GM19099 (cell line): ENCODE data around the gene DUSP10.

ENCODE experiments used
- POLR2A ChIP-seq: IDR thresholded peaks from 3 replicates; pipeline ENCODE4 v1.6.1; 2011; ENCODE audit warnings: low read depth; ENCODE audit not compliant: insufficient read length; ENCODE audit errors: extremely low read depth

DUSP10 gene

DNA sequence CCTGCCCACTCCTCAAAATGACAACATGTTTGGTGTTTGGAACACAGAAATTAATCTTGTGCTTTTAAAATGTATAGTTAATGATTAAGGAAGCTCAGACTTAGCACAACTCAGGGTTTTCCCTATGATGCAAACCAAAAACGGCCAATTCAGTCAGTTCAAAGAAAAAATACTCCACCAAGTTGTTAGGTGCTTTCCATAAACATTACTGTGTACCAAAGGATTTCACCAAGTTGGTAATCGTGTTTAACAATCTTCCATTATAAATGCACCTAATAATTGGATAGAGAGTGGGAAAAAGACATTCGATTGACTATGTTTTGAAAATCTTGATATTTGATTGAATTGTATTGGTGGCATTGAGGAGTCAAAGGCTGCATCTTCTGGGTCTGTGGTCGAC is 33.3 kb upstream of the DUSP10 start:
- no peak for TF ChIP-seq POLR2A

DNA sequence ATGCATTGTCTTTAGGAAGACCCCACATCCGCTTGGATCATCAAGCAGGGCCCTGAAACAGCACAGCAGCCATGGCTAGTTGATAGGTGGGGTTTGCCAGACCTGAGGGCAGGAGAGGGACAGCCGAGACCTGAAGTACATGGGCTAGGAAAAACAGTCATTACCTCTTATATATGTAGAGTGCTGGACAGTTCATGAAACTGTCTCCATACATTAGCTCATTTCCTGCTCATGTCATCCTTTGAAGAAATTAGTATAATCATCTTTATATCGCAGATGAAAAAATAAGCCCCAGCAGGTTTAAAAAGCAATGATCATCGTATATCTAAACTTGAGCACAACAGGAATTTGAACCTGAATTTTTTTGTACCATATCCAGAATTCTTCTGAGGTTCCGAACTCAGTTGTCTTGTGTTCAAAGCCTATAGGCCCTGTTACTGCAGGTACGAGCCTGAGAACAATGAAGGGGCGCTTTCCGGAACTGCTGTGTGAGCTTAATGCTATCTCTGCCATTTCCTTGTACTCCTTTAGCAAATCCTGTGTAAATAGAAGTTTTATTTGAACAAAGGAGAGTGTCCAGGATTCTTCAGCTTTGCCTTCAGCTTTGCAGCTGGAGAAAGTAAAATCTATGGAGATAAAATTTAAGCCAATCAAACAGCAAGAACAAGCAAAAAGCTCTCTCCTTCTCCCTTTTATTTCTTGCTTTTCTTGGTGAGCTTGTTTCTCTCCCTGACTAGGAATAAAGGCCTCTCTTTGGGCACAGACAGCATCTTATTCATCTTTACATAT is 32.4 kb upstream of the DUSP10 start:
- no peak for TF ChIP-seq POLR2A

DNA sequence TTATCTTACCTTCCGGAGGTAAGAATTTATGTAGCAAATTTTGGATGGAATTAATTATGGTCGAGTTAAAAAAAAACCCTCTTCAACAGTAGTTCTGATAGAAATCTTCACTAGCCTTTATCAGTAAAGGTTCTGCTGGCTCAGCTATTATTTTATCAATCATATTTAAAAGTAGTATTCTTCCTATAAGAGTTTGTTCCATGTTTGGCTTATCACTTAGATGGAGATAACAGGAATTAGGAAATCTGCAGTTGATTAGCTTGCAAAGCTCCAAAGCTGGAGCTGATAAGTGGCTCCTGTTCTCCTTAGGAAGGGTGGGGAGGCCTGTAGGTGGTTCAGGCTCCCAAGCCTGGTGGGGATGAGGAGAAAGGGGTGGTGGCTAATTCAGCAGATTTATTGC is 31.5 kb upstream of the DUSP10 start:
- TF ChIP-seq POLR2A = no peak

DNA sequence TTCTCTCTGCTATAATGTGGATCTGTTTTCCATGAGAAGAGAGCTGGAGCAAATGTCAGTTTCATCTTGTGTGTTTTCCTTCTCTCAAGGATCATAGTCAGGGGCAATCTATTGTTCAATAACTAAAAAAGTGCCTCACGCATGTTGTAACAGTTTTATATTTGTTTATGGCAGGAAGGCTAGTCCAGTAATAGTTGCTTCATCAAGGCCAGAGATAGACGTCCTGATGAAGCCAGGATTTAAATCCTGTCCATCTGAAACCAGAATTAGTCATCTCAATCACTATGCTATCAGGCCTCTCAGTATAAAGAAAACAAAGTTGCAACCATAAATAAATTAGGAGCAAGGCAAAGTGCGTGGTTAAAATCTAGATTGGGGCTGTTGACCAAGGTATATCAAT is 30.2 kb upstream of the DUSP10 start:
- TF ChIP-seq POLR2A = no peak

DNA sequence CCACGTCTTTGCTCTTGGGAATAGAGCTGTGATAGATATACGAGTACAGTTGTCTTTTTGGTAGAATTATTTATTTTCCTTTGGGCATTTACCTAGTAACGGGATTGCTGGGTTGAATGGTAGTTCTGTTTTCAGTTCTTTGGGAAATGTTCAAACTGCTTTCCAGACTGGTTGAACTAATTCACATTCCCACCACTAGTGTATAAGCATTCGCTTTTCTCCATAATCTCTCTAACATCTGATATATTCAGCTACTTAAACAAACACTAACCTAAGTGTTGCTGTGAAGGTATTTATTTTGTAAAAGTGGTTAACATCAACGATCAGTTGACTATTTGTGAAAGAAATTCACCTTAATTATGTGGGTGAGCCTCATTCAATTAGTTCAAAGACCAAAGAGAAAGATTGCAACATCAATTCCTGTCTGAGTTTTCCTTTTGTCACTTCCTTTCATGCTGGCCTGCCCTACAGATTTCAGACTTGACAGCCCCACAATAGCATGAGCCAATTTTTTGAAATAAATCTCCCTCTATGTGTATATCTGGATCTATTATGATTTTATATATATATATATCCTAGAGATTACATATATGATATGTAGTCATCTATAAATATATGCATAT is 26.7 kb upstream of the DUSP10 start:
- no peak for TF ChIP-seq POLR2A

DNA sequence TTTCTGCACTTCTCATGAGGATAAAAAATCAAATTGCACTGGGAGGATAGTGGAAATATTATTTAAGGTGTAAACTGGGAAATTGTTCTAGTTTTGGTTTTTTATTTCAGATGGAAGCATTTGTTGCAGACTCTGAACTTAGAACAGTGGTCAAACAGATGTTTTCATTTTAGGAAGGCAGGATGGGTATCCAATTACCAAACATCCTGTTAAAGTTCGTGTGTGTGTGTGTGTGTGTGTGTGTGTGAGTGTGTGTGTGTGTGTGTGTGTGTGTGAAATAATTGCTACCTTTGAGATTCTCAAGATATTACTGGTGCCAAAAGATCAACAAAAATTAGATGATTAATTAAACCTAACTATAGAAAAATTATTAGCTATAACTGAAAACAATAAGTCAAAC is 24.3 kb upstream of the DUSP10 start:
- TF ChIP-seq POLR2A = no peak

DNA sequence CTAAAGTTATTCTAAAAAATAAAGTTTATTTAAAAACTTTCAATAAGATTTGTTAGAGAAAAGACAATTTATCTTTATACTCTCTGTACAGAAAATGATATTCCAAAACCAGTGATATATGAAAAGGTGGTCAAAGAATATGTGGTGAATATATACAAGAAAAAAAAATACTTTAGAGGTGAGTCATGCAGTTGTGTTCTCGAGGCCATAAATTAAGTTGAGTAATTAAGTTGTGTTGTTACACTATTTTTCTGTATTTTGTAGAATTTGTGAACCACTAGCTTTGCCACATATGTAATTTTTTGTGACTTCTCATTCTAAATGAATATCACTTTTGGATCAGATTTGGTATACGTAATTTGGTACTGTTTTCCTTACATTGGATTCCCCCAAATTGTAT is 23.6 kb upstream of the DUSP10 start:
- TF ChIP-seq POLR2A = no peak

DNA sequence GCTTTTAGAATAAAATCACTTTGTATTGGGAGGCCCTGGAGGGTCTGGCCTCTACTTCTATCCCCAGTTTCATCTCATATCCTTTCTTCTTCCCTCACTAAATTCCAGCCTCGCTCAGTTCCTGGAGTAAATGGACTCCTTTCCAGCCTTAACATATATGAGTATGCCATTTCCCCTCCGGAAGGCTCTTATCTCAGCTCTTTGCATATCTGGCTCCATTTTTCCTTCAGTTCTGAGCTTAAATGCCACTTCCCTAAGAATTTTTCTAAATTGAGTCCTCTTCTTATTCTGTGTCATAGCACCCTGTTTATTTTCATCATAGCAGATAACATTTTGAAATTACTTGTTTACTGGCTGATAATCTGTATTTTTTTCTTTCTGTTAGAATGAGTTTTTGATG is 20.2 kb upstream of the DUSP10 start:
- TF ChIP-seq POLR2A = no peak

DNA sequence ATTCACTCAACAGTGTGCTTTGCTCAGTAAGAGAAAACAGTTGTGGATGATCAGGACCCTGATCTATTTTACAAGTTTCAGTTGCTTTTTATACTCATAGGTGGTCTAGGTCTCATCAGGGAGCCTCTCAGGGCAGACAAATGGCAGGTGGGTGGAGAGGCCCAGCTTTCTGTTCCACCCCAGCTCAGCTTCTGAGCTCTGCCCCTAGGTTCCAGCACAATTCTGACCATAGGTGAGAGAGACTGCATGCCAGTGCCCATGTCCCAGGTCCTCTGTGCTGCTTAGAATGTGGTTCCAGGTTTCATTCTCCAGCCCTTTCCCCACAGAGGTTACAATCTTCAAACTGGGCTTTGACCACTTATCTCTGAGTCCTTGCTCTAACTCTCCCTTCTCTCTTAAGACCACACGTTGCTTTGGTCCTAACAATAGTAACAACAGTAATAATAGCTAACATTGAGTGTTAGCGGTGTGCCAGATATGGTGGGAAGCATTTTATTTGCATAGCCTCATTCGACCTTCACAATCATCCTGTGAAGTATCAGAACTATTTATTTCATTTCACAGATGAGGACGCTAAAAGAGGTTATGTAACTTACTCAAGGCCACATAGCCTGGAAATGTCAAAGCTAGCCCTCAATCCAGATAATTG is 19.6 kb upstream of the DUSP10 start:
- peak; percentile 24 for TF ChIP-seq POLR2A

DNA sequence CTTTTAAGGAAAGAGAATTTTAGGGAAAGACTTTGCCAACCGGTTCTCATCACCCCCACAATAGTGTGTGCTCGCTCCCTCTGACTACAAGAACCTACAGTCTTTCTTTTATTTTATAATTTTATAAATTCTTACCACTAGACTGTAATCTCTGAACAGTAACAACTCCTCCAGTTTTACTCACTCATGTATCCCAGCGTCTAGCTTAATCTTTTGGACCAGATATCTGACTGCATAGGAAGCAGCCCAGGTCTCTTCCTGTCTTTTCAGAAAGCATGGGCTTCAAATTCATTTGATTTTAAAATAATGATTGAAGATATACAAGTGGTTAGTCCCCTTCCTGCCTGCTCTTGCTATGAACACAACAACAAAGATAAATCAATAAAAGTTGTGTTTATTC is 19.0 kb upstream of the DUSP10 start:
- no peak for TF ChIP-seq POLR2A

DNA sequence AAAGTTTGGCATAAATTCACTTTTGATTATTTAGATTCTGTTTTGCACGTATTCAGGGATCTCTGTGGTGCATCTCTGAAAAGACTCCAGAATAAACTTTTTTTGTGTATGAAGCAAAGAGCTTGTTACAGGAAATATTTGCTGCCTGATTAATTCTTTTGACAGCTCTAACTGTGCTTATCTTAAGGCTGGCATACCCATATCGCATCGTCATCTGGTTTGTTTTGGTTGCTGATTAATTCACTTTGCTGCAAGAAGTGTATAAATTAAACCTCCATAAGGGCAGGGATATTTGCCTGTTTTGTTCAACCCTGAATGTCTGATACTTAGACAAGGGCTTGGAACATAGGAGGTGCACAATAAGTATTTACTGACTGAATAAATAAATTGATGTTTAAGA is 17.5 kb upstream of the DUSP10 start:
- no peak for TF ChIP-seq POLR2A

DNA sequence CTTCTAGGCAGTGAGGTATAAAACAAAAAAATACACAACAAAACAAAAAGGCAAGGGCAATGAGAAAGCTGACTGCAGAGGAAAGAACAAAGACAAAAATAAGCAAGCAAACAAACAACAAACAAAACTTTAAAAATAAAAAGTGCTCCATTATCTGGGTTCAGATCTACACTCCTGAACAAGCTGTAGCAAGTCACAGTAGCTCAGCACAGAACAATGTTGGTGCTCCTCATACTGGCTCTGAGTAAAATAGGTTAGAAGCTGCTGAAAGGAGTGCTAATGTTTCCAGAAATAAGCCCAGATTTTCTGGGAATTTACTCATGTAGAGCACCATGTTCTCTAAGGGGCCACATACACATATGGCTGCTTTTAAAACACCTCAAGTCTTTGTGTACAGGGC is 16.6 kb upstream of the DUSP10 start:
- no peak for TF ChIP-seq POLR2A

DNA sequence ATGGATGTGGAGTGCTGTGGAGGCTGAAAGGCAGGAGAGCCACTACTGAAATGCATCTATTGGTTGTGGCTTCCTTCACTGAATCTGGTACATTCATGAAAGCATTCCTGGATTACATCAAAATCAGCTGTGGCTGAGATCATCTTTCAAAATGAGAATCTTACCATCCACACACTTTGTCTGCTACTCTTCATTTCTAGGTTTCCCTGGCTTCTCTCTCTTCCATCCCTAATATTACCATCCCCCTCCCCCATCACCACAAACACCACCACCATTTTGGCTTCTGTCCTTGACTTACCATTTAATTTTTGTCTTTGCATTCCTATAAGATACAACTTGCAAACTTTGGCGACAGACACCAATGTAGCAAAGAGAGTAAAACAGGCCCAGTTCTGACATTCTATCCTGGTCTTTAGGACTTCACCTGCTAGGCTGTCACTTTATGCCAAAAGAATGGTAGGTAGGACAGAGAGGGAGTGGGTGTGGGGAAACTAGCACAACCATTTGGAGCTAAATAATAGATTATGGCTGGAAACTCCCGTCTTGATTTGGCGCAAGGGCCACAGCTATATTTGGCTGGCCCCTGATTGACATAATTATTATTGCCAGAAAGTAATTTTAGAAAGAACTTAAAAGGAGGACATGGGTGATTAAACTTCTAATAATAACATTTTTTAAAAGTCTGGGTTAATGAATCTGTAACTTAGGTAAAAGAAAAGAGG is 15.1 kb upstream of the DUSP10 start:
- no peak for TF ChIP-seq POLR2A

DNA sequence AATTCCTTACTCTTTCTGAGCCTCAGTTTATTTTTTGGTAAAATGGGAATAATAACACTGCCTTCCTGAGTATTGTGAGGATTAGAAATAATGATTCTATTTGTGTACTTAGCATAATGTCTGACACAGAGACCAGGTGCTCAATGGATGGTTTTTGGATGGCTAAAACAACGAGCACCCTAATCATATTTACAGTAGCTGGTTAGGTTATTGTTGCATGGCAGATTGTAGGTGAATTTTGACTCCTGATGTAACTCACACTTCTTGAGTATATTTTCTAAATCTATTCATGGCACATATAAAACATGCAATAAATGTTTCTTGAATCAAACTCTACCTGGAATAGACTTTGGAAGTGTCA is 11.9 kb upstream of the DUSP10 start:
- TF ChIP-seq POLR2A = no peak

DNA sequence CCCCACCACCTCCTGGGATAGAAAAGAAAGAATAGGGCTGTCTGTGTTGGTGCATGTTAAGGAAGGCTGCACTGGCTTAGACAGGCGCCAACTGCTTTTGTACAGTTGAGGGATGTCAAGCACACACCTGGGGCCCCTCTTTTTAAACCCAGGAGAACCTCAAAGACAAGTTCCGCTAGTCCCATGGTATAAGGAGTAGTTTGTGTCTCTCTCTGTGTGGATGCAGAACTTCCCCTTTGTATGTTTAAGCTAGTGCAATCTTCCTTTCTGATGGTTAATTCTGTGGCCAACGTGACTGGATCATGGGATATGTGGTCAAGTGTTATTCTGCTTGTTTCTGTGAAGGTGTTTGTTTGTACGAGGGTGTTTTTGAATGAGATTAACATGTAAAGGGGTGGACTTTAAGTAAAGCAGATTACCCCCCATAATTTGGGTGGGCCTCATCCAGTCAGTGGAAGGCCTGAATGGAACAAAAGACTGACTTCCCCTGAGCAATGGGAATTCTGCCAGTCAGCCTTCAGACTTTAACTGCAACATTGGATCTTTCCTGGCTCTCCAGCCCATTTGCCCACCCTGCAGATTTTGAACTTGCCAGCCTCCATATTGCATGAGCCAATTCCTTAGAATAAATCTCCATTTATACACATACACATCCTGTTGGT is 9.5 kb upstream of the DUSP10 start:
- no peak for TF ChIP-seq POLR2A
